GM21528 (cell line): ENCODE results near the gene SUMO3.
A peak's percentile ranks its signal among the peaks of the same experiment; 100 is the strongest.

Experiments
- ATAC-seq: cut with Tn5 transposase; IDR thresholded peaks from one replicate; pipeline ENCODE4 v1.9.1; 2021; ENCODE audit warnings: mild to moderate bottlenecking, moderate library complexity; ENCODE audit not compliant: unreplicated experiment, low FRiP score

Gene SUMO3

GRCh38 chr21:44805859-44806258, 12.0 kb downstream of the SUMO3 start:
- no peak for ATAC-seq

- no peak for ATAC-seq
Observed at GRCh38 chr21:44805226-44805625, 12.6 kb downstream of the SUMO3 start.

GRCh38 chr21:44804762-44805161, 13.1 kb downstream of the SUMO3 start:
- ATAC-seq: no peak

GRCh38 chr21:44803651-44804050, 14.2 kb downstream of the SUMO3 start:
- no peak for ATAC-seq

GRCh38 chr21:44802396-44803153, 15.3 kb downstream of the SUMO3 start:
- no peak for ATAC-seq

- ATAC-seq: peak; percentile 64
Observed at GRCh38 chr21:44801468-44802395, 16.1 kb downstream of the SUMO3 start, which contains the start of gene UBE2G2. TSS of gene UBE2G2 (minus strand) at chr21:44801820. CDS start at chr21:44801748, 72 bp downstream.

GRCh38 chr21:44800971-44801467, 16.8 kb downstream of the SUMO3 start:
- peak; percentile 56 for ATAC-seq

GRCh38 chr21:44800103-44800502, 17.8 kb downstream of the SUMO3 start:
- no peak for ATAC-seq

- no peak for ATAC-seq
Observed at GRCh38 chr21:44799646-44800045, 18.2 kb downstream of the SUMO3 start.

- ATAC-seq: no peak
Observed at GRCh38 chr21:44797775-44798174, 20.1 kb downstream of the SUMO3 start.

- ATAC-seq: no peak
Observed at GRCh38 chr21:44795342-44795741, 22.5 kb downstream of the SUMO3 start.

GRCh38 chr21:44793592-44794374, 24.1 kb downstream of the SUMO3 start:
- ATAC-seq: no peak

GRCh38 chr21:44792702-44793591, 24.9 kb downstream of the SUMO3 start:
- peak; percentile 46 for ATAC-seq

- ATAC-seq: no peak
Observed at GRCh38 chr21:44791993-44792392, 25.9 kb downstream of the SUMO3 start.

- ATAC-seq: no peak
Observed at GRCh38 chr21:44791246-44791645, 26.6 kb downstream of the SUMO3 start.

GRCh38 chr21:44790368-44790767, 27.5 kb downstream of the SUMO3 start:
- ATAC-seq: no peak

- no peak for ATAC-seq
Observed at GRCh38 chr21:44789880-44790279, 28.0 kb downstream of the SUMO3 start.

- ATAC-seq: no peak
Observed at GRCh38 chr21:44785620-44786335, 32.1 kb downstream of the SUMO3 start.

- ATAC-seq: no peak
Observed at GRCh38 chr21:44784810-44785209, 33.1 kb downstream of the SUMO3 start.
